CD4-positive, alpha-beta T cell treated with Interferon alpha-2 for 1 hour (primary cell): ENCODE measurements around the gene CCDC61.

Experiments used
- DNase-seq, 2 donors: peaks; one replicate each; pipeline ENCODE4 v3.0.0-alpha.2; 2020 to 2022

The CCDC61 gene

DNA sequence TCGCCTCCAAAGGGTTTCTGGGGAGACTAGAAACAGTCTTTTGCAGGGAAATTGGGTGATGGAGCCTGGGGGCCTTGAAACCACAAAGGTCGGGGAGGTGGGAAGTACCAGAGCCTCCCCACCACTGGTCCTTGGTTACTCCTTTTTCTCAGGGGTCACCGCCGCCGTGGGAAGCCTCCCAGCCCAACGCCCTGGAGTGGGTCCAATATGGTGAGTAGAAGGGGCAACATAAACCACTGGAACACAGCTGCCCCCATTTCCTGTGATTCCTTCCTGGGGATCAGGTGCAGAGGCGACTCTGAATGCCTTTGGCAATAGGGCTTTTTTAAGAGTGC, 21.8 kb downstream of the CCDC61 start:
- DNase-seq: no peak

DNA sequence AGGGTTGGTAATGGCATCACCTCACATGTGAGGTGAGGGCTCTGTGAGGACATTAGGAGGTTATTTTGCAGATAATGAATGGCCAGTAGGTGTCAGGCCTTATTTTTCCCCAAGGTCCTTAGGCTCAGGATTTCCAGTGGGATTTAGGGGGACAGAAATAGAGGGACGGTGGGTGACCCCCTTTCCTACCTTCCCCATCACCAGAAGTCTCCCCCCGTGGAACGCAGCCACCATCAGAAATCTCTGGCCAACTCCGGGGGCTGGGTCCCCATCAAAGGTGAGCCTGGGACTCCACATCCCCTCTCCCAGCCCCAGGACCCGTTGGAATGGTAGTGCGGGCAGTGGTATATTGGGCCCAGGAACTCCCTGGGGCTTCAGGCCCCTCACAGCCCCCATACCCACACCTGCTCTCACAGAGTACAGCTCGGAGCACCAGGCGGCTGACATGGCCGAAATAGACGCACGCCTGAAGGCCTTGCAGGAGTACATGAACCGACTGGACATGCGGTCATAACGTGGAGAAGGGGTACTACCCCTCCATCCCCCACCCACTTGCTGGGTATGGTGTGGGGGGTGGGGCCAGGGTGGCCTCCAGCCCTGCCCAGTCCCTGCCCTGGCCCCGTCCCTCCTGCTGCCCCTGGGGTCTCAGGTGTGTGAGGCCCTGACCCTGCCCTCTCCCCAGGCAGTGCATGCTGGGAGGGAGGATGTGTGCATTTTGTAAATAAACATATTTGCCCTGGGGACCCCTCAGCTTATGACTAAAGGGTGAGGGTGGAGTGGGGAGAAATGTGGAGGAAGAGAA, 22.8 kb downstream of the CCDC61 start:
- DNase-seq: no peak

GRCh38 chr19:46018729-46019251, 23.5 kb downstream of the CCDC61 start:
- no peak for DNase-seq

- DNase-seq: no peak
These were observed 24.0 kb downstream of the CCDC61 start for GRCh38 chr19:46019270-46019669.

- DNase-seq: no peak
These were observed 25.5 kb downstream of the CCDC61 start for GRCh38 chr19:46020819-46021125.

DNA sequence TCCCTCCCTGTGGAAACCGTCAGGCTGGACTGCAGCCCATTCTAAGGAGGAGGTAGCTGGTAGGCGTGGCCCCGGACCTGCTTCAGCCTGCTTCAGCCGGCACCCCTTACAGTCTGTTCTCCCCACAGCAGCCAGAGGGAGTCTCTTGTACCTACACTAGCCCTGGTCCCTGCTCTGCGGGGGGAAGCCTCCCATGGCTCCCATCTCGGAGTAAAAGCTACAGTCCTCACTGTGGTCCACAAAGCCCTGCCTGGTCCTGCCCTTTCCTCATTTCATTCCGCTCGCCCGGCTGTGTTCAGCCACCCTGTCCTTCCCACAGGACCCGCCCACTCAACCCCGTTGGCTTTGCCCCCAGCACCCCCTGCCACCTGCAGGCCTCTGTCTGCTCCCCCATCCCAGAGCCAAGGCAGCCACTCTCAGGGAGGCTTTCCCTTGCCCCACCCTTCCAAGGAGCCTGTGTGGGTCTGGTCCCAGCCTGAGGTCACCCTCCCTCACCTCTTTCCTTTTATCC, 26.3 kb downstream of the CCDC61 start:
- DNase-seq: no peak

- DNase-seq: no peak
These were observed 26.8 kb downstream of the CCDC61 start for GRCh38 chr19:46022061-46022430.

GRCh38 chr19:46022431-46023310, 27.4 kb downstream of the CCDC61 start, which contains the start of gene PGLYRP1:
PGLYRP1 (minus strand) TSS chr19:46023053; CDS start chr19:46023021, 32 bp downstream.
- no peak for DNase-seq

DNA sequence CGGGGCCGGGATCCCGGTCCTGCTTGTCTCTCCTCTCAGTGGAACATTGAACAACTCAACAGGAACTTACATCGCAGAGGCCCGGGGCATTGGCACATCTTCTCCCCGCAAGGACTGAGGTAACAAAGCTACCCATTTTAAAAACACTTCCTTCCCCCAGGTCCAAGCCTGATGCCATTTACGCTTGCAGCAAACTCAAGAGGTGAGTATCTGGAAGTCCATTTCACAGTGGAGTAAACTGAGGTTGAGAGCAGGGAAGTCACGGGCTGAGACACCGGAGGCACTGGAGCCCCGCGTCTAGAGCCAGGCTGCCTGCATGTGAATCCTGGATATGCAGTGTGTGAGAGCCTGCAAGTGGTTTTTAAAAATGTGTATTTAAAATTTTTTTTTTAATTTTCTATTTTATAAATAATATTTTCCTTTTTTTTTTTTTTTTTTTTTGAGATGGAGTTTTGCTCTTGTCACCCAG, 28.1 kb downstream of the CCDC61 start:
- DNase-seq: no peak

GRCh38 chr19:46025835-46026234, 30.6 kb downstream of the CCDC61 start:
- DNase-seq: peak in 1 of 2 donors; percentile 2

DNA sequence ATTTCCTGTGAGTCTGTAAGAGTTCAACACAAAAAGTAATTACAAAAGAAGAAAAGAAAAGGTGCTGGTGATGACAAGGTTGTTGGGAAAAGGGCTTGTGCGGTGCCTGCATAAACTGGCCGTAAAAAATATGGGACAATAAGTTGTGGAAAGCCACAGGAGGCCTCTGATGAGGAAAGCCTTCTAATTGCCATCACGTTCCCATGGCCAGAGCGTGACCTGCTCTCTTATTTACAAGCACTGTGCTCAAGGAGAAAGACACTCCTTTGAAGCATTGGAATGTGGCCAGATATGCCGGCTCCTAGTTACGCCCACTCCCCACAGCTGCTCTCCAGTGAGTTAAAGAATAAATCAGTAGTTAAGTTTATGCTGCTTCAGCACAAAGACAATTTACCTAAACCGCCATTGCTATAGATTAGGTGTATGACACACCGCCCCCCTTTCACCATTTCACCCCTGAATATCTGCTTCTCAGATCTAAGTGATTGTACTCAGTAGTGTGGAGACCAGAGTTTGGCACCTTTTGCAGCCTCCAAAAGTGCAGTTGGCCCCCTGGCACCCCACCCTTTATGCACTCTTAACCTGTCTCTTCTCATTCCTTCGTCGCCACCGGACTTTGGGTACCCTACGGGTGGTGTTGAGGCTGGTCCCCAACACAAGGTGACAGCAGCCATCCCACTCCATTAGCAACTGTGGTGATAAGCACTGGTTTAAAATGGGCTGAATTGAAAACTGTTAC, 35.7 kb downstream of the CCDC61 start:
- no peak for DNase-seq

- no peak for DNase-seq
These were observed 36.7 kb downstream of the CCDC61 start for GRCh38 chr19:46031781-46032596.

DNA sequence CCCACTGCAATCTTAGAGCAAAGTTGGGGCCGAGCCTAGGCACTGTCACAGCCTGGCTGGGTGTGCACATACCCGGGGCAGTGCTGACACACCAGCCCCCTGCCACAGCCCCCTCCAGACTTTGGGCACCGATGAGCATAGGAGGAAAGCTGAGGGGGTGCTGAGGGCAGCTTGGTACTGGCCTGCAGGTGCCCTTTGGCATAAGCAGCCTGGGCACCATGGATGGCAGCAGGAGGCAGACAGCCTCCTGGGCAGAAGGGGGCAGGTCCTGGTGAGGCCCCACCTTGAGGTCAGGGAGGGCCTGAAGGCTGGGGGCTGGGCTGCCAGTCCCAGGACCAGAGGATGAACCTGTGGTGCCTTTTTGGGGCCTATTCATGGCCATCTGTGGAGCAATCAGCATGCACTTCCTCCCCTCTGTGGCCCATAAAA, 37.3 kb downstream of the CCDC61 start:
- no peak for DNase-seq

DNA sequence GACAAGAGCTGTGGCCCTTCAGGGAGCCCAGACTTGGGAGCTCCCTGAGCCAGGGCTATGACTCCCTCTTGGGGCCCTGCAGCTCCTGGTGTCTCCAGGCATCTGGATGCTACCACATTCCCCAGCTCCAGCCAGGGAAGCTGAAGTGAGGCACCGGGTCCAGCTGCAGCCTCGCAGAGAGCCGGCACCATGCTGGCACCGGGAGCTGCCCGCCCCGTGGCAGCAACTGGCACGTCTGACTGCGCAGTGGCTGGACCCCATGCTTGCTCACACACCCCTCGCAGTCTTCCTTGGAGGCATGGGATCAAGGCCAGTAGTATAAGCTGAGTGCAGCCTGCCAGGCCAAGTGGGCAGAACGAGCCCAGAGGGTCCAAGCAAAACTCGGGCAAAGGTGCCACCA, 38.1 kb downstream of the CCDC61 start:
- DNase-seq: no peak

GRCh38 chr19:46035546-46035945, 40.3 kb downstream of the CCDC61 start:
- no peak for DNase-seq

DNA sequence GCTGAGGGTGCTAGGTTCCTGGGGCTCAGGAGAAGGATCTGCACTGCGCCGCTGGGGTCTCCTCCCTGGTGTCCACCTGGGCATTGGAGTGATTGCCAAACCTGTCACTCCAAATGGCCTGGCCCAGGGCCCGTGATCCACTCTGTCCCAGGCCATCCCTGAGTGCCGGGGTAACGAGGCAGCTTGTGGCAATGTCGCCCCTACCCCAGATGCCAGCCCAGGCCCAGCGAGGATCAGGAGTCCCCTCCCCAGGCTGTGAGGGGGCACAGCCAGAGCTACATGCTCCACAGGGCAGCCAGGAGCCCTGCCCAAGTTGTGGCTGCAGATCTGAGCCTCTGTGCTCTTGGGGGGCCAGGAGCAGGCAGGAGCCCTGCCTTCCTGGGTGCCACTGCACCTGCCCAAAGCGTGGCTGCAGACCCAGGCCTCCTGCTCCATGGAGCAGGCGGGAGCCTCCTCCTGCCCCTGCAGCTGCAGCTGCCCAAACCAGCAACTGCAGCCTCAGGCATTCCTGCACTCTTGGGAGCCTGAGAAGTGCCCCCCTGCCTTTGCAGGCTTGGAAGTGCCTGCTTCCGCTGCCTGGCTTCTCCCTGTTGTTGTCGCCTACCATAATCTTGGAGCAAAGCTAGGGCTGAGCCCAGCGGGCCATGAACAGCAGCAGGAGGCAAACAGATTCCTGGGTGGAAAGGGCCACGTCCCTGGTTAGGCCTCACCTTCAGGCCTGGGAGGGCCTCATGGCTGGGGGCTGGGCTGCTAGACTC, 40.9 kb downstream of the CCDC61 start:
- DNase-seq: no peak

GRCh38 chr19:46036744-46037128, 41.5 kb downstream of the CCDC61 start:
- DNase-seq: no peak

DNA sequence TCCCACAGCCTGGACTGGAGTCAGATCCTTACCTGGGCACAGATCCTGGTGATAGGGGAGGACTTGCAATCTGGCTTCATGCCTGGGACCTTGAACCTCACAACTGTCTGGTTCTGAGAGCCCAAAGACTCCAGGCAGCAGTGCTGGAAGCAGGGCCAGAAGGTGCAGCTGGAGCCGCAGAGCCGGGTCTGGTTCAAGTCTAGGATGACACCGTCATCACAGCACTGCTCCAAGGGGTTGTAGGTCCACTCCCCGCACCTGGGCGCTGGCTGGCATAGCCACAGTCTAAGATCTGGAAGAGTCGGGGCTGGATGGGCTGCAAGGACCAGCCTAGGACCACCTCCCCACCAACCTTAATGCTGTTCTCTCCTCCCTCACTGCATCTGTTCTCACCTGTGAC, 44.9 kb downstream of the CCDC61 start:
- DNase-seq: no peak

DNA sequence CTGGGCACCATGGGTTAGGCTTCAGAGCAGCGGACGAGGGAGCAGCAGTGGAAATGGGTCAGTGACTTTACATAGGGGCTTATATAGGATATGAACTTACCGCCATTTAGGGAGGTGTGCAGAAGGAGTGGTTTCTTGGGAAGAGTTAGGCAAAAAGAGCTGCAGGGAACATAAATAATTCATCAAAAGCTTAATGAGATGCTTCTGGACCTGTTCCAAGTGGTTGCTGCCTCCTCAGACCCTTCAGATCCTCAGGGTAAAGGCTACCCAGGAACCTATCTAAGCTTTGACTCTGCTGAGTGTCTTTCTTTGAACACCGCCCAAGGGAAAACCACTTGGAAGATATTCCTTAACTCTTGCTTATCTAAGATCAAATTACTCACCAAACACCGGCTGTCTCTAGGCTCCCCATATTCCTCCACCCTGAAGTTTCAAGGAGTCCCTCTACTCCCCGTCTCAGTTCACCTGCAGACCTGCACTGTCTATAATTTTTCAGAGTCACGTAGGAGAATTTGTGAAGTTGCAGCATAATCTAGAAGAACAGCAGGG, 45.8 kb downstream of the CCDC61 start, which contains the start of gene IGFL4:
Gene IGFL4, minus strand, starts transcription at position 51 of the 549 bp plus-strand sequence. Its CDS starts 40 bp downstream, at position 11.
- no peak for DNase-seq

GRCh38 chr19:46042252-46042883, 47.1 kb downstream of the CCDC61 start:
- no peak for DNase-seq
